Endothelial cell of umbilical vein (primary cell): ENCODE results near the gene CELSR2. TPM values are rescaled to one million over a fixed set of nuclear protein-coding genes. Genes with fewer than 3 reads are reported as not detected.

ENCODE experiments used
- BruUV-seq: library from RNA; stranded (reverse); fragments of 400-500 nt; replicated peaks from 2 replicates; lab custom pipeline; 2021; lab: Mats Ljungman, UMichigan
- CTCF ChIA-PET: fragments of 300-600, 350-600 bp; sonication (Branson Sonifier 250); formaldehyde crosslinking; loops from one replicate; lab custom pipeline; 2021; ENCODE audit warnings: antibody characterized with exemption, inconsistent platforms; lab: Charles Lee
- POLR2A ChIA-PET: fragments of 300-600, 350-600 bp; sonication (Branson Sonifier 250); formaldehyde crosslinking; loops from one replicate; lab custom pipeline; 2021; ENCODE audit warnings: antibody characterized with exemption, inconsistent platforms; lab: Charles Lee
- DNase-seq: peaks from one replicate; pipeline ENCODE4 v3.0.0-alpha.2; 2011; ENCODE audit warnings: low read depth, low spot score
- FAIRE-seq: peaks from 2 replicates; lab custom pipeline; 2011; peaks lifted over from hg19 to GRCh38; lab: Jason Lieb, UNC
- H2AFZ ChIP-seq: 2 replicates; pipeline ENCODE4 v1.6.0; 2012; ENCODE audit warnings: low read depth, low read length, control low read depth, inconsistent platforms
- H3K27ac ChIP-seq: 2 replicates; pipeline ENCODE4 v1.5.1; 2011; ENCODE audit warnings: low read depth, mild to moderate bottlenecking, control low read depth, low read length, moderate library complexity; ENCODE audit not compliant: insufficient read depth
- H3K27me3 ChIP-seq, 2 experiments: 2 replicates each; pipeline versions ENCODE4 v1.6.0 to v1.6.1; 2011; ENCODE audit warnings: low read length in 2 of 2, mixed read lengths in 1 of 2; ENCODE audit not compliant: control insufficient read depth in 2 of 2, insufficient read depth in 2 of 2
- H3K36me3 ChIP-seq, 2 experiments: 2 replicates in 1 of 2; 3 replicates in 1 of 2; pipeline ENCODE4 v1.5.1; 2011; ENCODE audit warnings: low read length in 2 of 2, mild to moderate bottlenecking in 1 of 2, moderate library complexity in 1 of 2; ENCODE audit not compliant: control insufficient read depth in 2 of 2, insufficient read depth in 2 of 2; ENCODE audit errors: extremely low read depth in 1 of 2
- H3K4me1 ChIP-seq: 3 replicates; pipeline ENCODE4 v1.5.1; 2011; ENCODE audit warnings: mild to moderate bottlenecking, low read length; ENCODE audit not compliant: control insufficient read depth, insufficient read depth; ENCODE audit errors: extremely low read depth
- H3K4me2 ChIP-seq: 2 replicates; pipeline ENCODE4 v1.6.1; 2011; ENCODE audit warnings: low read length, control low read depth, mixed read lengths; ENCODE audit not compliant: insufficient read depth
- H3K4me3 ChIP-seq, 3 experiments: fragments of 200-600 bp in 1 of 3; sonication (generic), shearing (Covaris generic) in 1 of 3; replicated peaks in 1 of 3; 2 replicates each; pipeline ENCODE4 v1.5.1; 2011 to 2016; ENCODE audit warnings: control low read depth in 3 of 3, low read length in 3 of 3, mild to moderate bottlenecking in 2 of 3, inconsistent platforms in 1 of 3, low read depth in 1 of 3, moderate library complexity in 1 of 3; ENCODE audit not compliant: insufficient read depth in 1 of 3
- H3K79me2 ChIP-seq: 2 replicates; pipeline ENCODE4 v1.6.0; 2012; ENCODE audit warnings: low read length, inconsistent platforms; ENCODE audit not compliant: control insufficient read depth, insufficient read depth
- H3K9ac ChIP-seq: replicated peaks from 2 replicates; pipeline ENCODE3; 2011; ENCODE audit warnings: low read length, control low read depth; ENCODE audit not compliant: insufficient read depth; ENCODE audit errors: extremely low read depth
- H3K9me1 ChIP-seq: replicated peaks from 3 replicates; pipeline ENCODE4 v1.6.0; 2011; ENCODE audit warnings: mild to moderate bottlenecking, low read length; ENCODE audit not compliant: control insufficient read depth, insufficient read depth; ENCODE audit errors: extremely low read depth
- H3K9me3 ChIP-seq: replicated peaks from 2 replicates; pipeline ENCODE4 v1.5.1; 2012; ENCODE audit warnings: low read length, inconsistent platforms; ENCODE audit not compliant: control insufficient read depth, insufficient read depth
- H4K20me1 ChIP-seq: replicated peaks from 2 replicates; pipeline ENCODE3; 2011; ENCODE audit warnings: mild to moderate bottlenecking, low read length; ENCODE audit not compliant: control insufficient read depth, insufficient read depth; ENCODE audit errors: extremely low read depth
- EZH2 ChIP-seq: IDR thresholded peaks from 2 replicates; pipeline ENCODE4 v1.6.1; 2012; ENCODE audit warnings: borderline replicate concordance, low read depth, mild to moderate bottlenecking, moderate library complexity, low read length, inconsistent platforms; ENCODE audit not compliant: severe bottlenecking
- FOS ChIP-seq: IDR thresholded peaks from 2 replicates; pipeline ENCODE4 v1.6.1; 2011; ENCODE audit warnings: mild to moderate bottlenecking, low read length, moderate library complexity, borderline replicate concordance; ENCODE audit not compliant: insufficient read depth
- GATA2 ChIP-seq: IDR thresholded peaks from 2 replicates; pipeline ENCODE4 v1.7.0; 2011; ENCODE audit warnings: low read depth, mild to moderate bottlenecking, moderate library complexity, mixed read lengths, low read length; ENCODE audit not compliant: insufficient read length, insufficient read depth
- JUN ChIP-seq: IDR thresholded peaks from 2 replicates; pipeline ENCODE4 v1.6.1; 2011; ENCODE audit warnings: borderline replicate concordance, low read depth; ENCODE audit not compliant: insufficient read length, insufficient read depth
- MYC ChIP-seq: IDR thresholded peaks from one replicate; pipeline ENCODE4 v1.6.1; 2011; ENCODE audit warnings: mild to moderate bottlenecking, low read depth, low read length
- POLR2A ChIP-seq: IDR thresholded peaks from 2 replicates; pipeline ENCODE4 v1.6.1; 2012; ENCODE audit warnings: low read depth, mild to moderate bottlenecking, control low read depth, low read length
- POLR2AphosphoS5 ChIP-seq: IDR thresholded peaks from 2 replicates; pipeline ENCODE4 v1.6.1; 2012; ENCODE audit warnings: low read depth, mild to moderate bottlenecking, control low read depth, low read length, moderate library complexity; ENCODE audit not compliant: insufficient read depth
- dilution Hi-C: fragments of 300-500 bp; cut with MboI; formaldehyde crosslinking; loops from one replicate; pipeline ENCODE4 v1.15.0; 2019; ENCODE audit warnings: low sequenced_read_pairs; ENCODE audit not compliant: extremely low pct_ligation_motif_present
- intact Hi-C: fragments of 100-400 bp; cut with micrococcal nuclease; formaldehyde crosslinking; loops from one replicate; pipeline ENCODE4 v1.10.0; 2022
- polyA plus RNA-seq, 4 experiments: library from polyadenylated mRNA; depleted of rRNA in 3 of 4; stranded (reverse) in 3 of 4; unstranded in 1 of 4; fragments of >200 nt; gene quantifications; 2 replicates each; pipeline versions ENCODE4 v1.2.1 to v1.2.3, GENCODE V29; 2011 to 2012; ENCODE audit warnings: missing spikeins in 1 of 4
- total RNA-seq: library from RNA; stranded (reverse); gene quantifications from 2 replicates; pipeline ENCODE4 v1.2.3, GENCODE V29; 2021
- TF ChIP-seq, protein P1 (sequence below): IDR thresholded peaks from 2 replicates; pipeline ENCODE4 v1.6.1; 2011; ENCODE audit not compliant: insufficient read depth, insufficient read length
- TF ChIP-seq, protein P2 (sequence below), 2 donors: IDR thresholded peaks; 1 replicate in 1 of 2; 2 replicates in 1 of 2; pipeline ENCODE4 v1.5.1; 2011; ENCODE audit warnings: low read length in 2 of 2, mild to moderate bottlenecking in 2 of 2, moderate library complexity in 2 of 2, control low read depth in 1 of 2, inconsistent platforms in 1 of 2, low read depth in 1 of 2; ENCODE audit not compliant: insufficient read depth in 1 of 2; ENCODE audit errors: extremely low read depth in 1 of 2

Gene CELSR2
- total and polyA plus RNA-seq, 2 donors (not counting 3 experiments of a cell fraction or from before 2014, with no cell fraction given): 0.90 to 1.4 TPM

DNA sequence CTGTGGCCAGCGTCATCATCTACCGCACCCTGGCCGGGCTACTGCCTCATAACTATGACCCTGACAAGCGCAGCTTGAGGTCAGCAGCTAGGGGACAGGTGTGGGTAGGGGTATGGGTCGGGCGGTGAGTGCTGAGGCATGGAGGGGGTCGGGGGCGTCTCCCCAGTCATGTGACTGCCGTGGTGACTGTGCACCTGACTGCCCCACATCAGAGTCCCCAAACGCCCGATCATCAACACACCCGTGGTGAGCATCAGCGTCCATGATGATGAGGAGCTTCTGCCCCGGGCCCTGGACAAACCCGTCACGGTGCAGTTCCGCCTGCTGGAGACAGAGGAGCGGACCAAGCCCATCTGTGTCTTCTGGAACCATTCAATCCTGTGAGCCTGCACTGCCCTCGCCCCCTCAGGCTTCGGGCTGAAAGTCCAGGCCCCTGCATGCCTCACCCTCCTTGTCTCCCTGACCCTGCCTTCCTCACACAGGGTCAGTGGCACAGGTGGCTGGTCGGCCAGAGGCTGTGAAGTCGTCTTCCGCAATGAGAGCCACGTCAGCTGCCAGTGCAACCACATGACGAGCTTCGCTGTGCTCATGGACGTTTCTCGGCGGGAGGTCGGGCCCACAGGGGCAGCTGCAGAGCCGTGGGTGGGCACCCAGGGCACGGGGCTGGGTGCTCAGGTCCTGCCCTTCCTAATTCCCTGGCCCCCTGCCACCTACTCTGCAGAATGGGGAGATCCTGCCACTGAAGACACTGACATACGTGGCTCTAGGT lies 20.1 kb downstream of the CELSR2 start:
- Histone ChIP-seq H3K9me1 (no peaks in the 10 kb centered on the region), H3K4me3 (no peak overlapping the region), H3K36me3 (no peaks in the 10 kb centered on the region), H3K79me2 (no peaks in the 10 kb centered on the region), H3K27me3 (no peaks in the 10 kb centered on the region), H2AFZ (no peak overlapping the region), H4K20me1 (no peaks in the 10 kb centered on the region), H3K27ac (no peak overlapping the region), H3K4me1 (no peaks in the 10 kb centered on the region), H3K4me2 (no peak overlapping the region), H3K9ac (no peak overlapping the region), H3K9me3 (no peaks in the 10 kb centered on the region)
- dilution Hi-C loops (no loop called here), intact Hi-C loops (no loop called here)
- no peak for FAIRE-seq
- no peak for DNase-seq
- no TSS peak for BruUV-seq
- no peak for TF ChIP-seq FOS
- TF ChIP-seq, protein P1, sequence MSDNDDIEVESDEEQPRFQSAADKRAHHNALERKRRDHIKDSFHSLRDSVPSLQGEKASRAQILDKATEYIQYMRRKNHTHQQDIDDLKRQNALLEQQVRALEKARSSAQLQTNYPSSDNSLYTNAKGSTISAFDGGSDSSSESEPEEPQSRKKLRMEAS: no peak
- no peak for TF ChIP-seq POLR2AphosphoS5
- no peak for TF ChIP-seq EZH2
- POLR2A ChIA-PET: no interaction called here
- CTCF ChIA-PET: interaction anchor here (0.9 kb wide), 1 partner anchor 264 kb away, joined by 3 read pairs; no protein-coding TSS in a partner anchor

DNA sequence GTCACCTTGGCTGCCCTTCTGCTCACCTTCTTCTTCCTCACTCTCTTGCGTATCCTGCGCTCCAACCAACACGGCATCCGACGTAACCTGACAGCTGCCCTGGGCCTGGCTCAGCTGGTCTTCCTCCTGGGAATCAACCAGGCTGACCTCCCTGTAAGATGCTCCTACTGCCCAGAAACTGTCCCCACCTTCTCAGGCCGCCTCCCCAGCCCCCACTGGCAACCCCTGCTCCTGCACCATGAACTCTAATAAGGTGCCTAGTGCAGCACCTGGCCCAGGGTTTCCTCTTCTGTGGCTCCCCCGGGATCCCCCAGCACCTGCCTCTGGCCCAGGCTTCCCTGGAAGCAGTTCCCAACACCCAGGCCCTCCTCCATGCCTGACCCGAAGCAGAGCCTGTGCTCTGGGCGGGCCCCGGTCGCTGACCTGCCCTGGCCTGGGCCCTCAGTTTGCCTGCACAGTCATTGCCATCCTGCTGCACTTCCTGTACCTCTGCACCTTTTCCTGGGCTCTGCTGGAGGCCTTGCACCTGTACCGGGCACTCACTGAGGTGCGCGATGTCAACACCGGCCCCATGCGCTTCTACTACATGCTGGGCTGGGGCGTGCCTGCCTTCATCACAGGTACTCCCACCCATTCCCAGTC lies 20.8 kb downstream of the CELSR2 start:
- no peak overlapping the region for H3K4me3 ChIP-seq
- dilution Hi-C loops (no loop called here), intact Hi-C loops (loop anchor here (10.0 kb wide), 1 partner anchor 215 kb away; the partner anchor contains the start of gene ATXN7L2)
- no peak overlapping the region for H3K27ac ChIP-seq
- ChIA-PET CTCF (interaction anchor here (0.9 kb wide), 1 partner anchor 263 kb away, joined by 3 read pairs; no protein-coding TSS in a partner anchor), POLR2A (no interaction called here)
- no TSS peak for BruUV-seq
- DNase-seq: no peak
- no peak for FAIRE-seq
- H3K4me1 ChIP-seq: no peaks in the 10 kb centered on the region
- H3K27me3 ChIP-seq: no peaks in the 10 kb centered on the region
- no peak for TF ChIP-seq MYC
- no peak for TF ChIP-seq JUN
- TF ChIP-seq POLR2A: no peak
- no peak for TF ChIP-seq GATA2
- no peak for TF ChIP-seq EZH2
- no peak for TF ChIP-seq FOS
- TF ChIP-seq, protein P2, sequence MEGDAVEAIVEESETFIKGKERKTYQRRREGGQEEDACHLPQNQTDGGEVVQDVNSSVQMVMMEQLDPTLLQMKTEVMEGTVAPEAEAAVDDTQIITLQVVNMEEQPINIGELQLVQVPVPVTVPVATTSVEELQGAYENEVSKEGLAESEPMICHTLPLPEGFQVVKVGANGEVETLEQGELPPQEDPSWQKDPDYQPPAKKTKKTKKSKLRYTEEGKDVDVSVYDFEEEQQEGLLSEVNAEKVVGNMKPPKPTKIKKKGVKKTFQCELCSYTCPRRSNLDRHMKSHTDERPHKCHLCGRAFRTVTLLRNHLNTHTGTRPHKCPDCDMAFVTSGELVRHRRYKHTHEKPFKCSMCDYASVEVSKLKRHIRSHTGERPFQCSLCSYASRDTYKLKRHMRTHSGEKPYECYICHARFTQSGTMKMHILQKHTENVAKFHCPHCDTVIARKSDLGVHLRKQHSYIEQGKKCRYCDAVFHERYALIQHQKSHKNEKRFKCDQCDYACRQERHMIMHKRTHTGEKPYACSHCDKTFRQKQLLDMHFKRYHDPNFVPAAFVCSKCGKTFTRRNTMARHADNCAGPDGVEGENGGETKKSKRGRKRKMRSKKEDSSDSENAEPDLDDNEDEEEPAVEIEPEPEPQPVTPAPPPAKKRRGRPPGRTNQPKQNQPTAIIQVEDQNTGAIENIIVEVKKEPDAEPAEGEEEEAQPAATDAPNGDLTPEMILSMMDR (IDR thresholded peaks at IDR 0.05; ENCODE audit: extremely low read depth in 1 of 2, insufficient read depth in 1 of 2, low read depth in 1 of 2, low read length in 2 of 2): no peak
- TF ChIP-seq, protein P1: no peak
- TF ChIP-seq POLR2AphosphoS5: no peak
- no peak overlapping the region for H3K4me2 ChIP-seq
- no peak overlapping the region for H3K9ac ChIP-seq
- H3K36me3 ChIP-seq: no peaks in the 10 kb centered on the region
- no peaks in the 10 kb centered on the region for H3K79me2 ChIP-seq
- H3K9me3 ChIP-seq: no peaks in the 10 kb centered on the region
- H3K9me1 ChIP-seq: no peaks in the 10 kb centered on the region
- H4K20me1 ChIP-seq: no peaks in the 10 kb centered on the region
- H2AFZ ChIP-seq: no peak overlapping the region
